HG02981 (cell line): Measurements from ENCODE around the gene FAM209A.
A peak's percentile ranks its signal among the peaks of the same experiment; 100 is the strongest.
"Not testable (repeated sequence)": the region's sequence is repeated elsewhere in the genome, so short reads cannot be mapped to it uniquely, and the experiment has no call there.

Experiments
- ATAC-seq: cut with Tn5 transposase; IDR thresholded peaks from one replicate; pipeline ENCODE4 v1.9.1; 2021; ENCODE audit warnings: mild to moderate bottlenecking, moderate library complexity; ENCODE audit not compliant: unreplicated experiment

The FAM209A gene

GRCh38 chr20:56537997-56538396 is 13.5 kb downstream of the FAM209A start:
- no peak for ATAC-seq

- no peak for ATAC-seq
Measured at GRCh38 chr20:56540415-56540814, 15.9 kb downstream of the FAM209A start.

- ATAC-seq: no peak
Measured at GRCh38 chr20:56542489-56543030, 18.0 kb downstream of the FAM209A start.

GRCh38 chr20:56551571-56551970 is 27.0 kb downstream of the FAM209A start:
- no peak for ATAC-seq

- no peak for ATAC-seq
Measured at GRCh38 chr20:56552911-56553629, 28.5 kb downstream of the FAM209A start.

- peak; percentile 80 for ATAC-seq
Measured at GRCh38 chr20:56554869-56555268, 30.3 kb downstream of the FAM209A start.

- ATAC-seq: no peak
Measured at GRCh38 chr20:56558968-56559367, 34.4 kb downstream of the FAM209A start.

- ATAC-seq: not testable (repeated sequence)
Measured at GRCh38 chr20:56564526-56564925, 40.0 kb downstream of the FAM209A start.

- ATAC-seq: no peak
Measured at GRCh38 chr20:56565511-56565910, 41.0 kb downstream of the FAM209A start.

GRCh38 chr20:56566621-56567020 is 42.1 kb downstream of the FAM209A start:
- no peak for ATAC-seq

- no peak for ATAC-seq
Measured at GRCh38 chr20:56570832-56571231, 46.3 kb downstream of the FAM209A start.

GRCh38 chr20:56572172-56572571 is 47.6 kb downstream of the FAM209A start:
- no peak for ATAC-seq

GRCh38 chr20:56573986-56574385 is 49.4 kb downstream of the FAM209A start:
- no peak for ATAC-seq

GRCh38 chr20:56574531-56575142 is 50.1 kb downstream of the FAM209A start:
- no peak for ATAC-seq

GRCh38 chr20:56575157-56575556 is 50.6 kb downstream of the FAM209A start:
- no peak for ATAC-seq
